DOHH2 (cell line): ENCODE results near the gene CPOX.

ENCODE experiments used
- EZH2phosphoT487 ChIP-seq: fragments of 200-600 bp; sonication (generic); IDR thresholded peaks from 2 replicates; pipeline ENCODE4 v1.6.1; 2017; ENCODE audit warnings: borderline replicate concordance, mild to moderate bottlenecking, antibody characterized with exemption, low read length, moderate library complexity, mixed read lengths
- TF ChIP-seq, protein P1 (sequence below): fragments of 200-600 bp; sonication (generic); IDR thresholded peaks from one replicate; pipeline ENCODE4 v1.5.1; 2014; ENCODE audit warnings: antibody characterized with exemption, mild to moderate bottlenecking, low read depth, low read length; ENCODE audit not compliant: poor library complexity, severe bottlenecking

GRCh38 chr3:98599647-98600411, 6.4 kb upstream of the CPOX start:
- TF ChIP-seq, protein P1, sequence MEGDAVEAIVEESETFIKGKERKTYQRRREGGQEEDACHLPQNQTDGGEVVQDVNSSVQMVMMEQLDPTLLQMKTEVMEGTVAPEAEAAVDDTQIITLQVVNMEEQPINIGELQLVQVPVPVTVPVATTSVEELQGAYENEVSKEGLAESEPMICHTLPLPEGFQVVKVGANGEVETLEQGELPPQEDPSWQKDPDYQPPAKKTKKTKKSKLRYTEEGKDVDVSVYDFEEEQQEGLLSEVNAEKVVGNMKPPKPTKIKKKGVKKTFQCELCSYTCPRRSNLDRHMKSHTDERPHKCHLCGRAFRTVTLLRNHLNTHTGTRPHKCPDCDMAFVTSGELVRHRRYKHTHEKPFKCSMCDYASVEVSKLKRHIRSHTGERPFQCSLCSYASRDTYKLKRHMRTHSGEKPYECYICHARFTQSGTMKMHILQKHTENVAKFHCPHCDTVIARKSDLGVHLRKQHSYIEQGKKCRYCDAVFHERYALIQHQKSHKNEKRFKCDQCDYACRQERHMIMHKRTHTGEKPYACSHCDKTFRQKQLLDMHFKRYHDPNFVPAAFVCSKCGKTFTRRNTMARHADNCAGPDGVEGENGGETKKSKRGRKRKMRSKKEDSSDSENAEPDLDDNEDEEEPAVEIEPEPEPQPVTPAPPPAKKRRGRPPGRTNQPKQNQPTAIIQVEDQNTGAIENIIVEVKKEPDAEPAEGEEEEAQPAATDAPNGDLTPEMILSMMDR, result no peak
- no peak for TF ChIP-seq EZH2phosphoT487
